ENCODE results near the gene SLC1A2. TPM values are rescaled to one million over a fixed set of nuclear protein-coding genes. Genes with fewer than 3 reads are reported as not detected.

The SLC1A2 gene
- total and polyA plus RNA-seq, 2 donors (not counting 3 experiments of a cell fraction or from before 2014, with no cell fraction given), result not detected

- Histone ChIP-seq H3K79me2 (ENCODE audit: control insufficient read depth, insufficient read depth, low read length) (no peaks in the 10 kb centered on the region), H3K4me2 (ENCODE audit: insufficient read depth, low read length) (no peak overlapping the region), H3K4me3 (replicated peaks in 1 of 3; ENCODE audit: insufficient read depth in 1 of 3, low read depth in 1 of 3, low read length in 3 of 3) (no peak overlapping the region), H3K27ac (ENCODE audit: insufficient read depth, low read depth, low read length) (no peak overlapping the region), H3K9me3 (replicated peaks; ENCODE audit: control insufficient read depth, insufficient read depth, low read length) (no peaks in the 10 kb centered on the region), H3K9me1 (replicated peaks; ENCODE audit: control insufficient read depth, extremely low read depth, insufficient read depth, low read length) (no peaks in the 10 kb centered on the region), H3K4me1 (ENCODE audit: control insufficient read depth, extremely low read depth, insufficient read depth, low read length) (no peaks in the 10 kb centered on the region), H3K36me3 (ENCODE audit: control insufficient read depth in 2 of 2, extremely low read depth in 1 of 2, insufficient read depth in 2 of 2, low read length in 2 of 2) (no peaks in the 10 kb centered on the region), H4K20me1 (replicated peaks; ENCODE audit: control insufficient read depth, extremely low read depth, insufficient read depth, low read length) (no peaks in the 10 kb centered on the region), H2AFZ (ENCODE audit: low read depth, low read length) (no peak overlapping the region), H3K27me3 (ENCODE audit: control insufficient read depth in 2 of 2, insufficient read depth in 2 of 2, low read length in 2 of 2) (peaks cover 0 to 15% of the 10 kb centered on the region in 2 experiments), H3K9ac (replicated peaks; ENCODE audit: extremely low read depth, insufficient read depth, low read length) (no peak overlapping the region)
- DNase-seq (ENCODE audit: low read depth, low spot score) (no peak), FAIRE-seq (no peak)
- dilution Hi-C loops (cut with MboI; ENCODE audit: extremely low pct_ligation_motif_present, low sequenced_read_pairs) (no loop called here), intact Hi-C loops (cut with micrococcal nuclease) (no loop called here)
- BruUV-seq (replicated peaks), result no TSS peak
- TF ChIP-seq GATA2 (IDR thresholded peaks at IDR 0.05; ENCODE audit: insufficient read depth, insufficient read length, low read depth, low read length), result no peak
- no peak for TF ChIP-seq EZH2 (IDR thresholded peaks at IDR 0.05; ENCODE audit: borderline replicate concordance, low read depth, low read length, severe bottlenecking)
- no peak for TF ChIP-seq POLR2AphosphoS5 (IDR thresholded peaks at IDR 0.05; ENCODE audit: insufficient read depth, low read depth, low read length)
- TF ChIP-seq FOS (IDR thresholded peaks at IDR 0.05; ENCODE audit: borderline replicate concordance, insufficient read depth, low read length), result no peak
- no peak for TF ChIP-seq JUN (IDR thresholded peaks at IDR 0.05; ENCODE audit: borderline replicate concordance, insufficient read depth, insufficient read length, low read depth)
- TF ChIP-seq POLR2A (IDR thresholded peaks at IDR 0.05; ENCODE audit: low read depth, low read length), result no peak
- no peak for TF ChIP-seq MAX (IDR thresholded peaks at IDR 0.05; ENCODE audit: insufficient read depth, insufficient read length)
- TF ChIP-seq CTCF (IDR thresholded peaks at IDR 0.05; ENCODE audit: extremely low read depth in 1 of 2, insufficient read depth in 1 of 2, low read depth in 1 of 2, low read length in 2 of 2), result no peak
- no peak for TF ChIP-seq MYC (IDR thresholded peaks at IDR 0.05; ENCODE audit: low read depth, low read length)
- ChIA-PET CTCF (interaction anchor here (0.9 to 1.4 kb wide), 2 partner anchors 447 to 861 kb away, joined by 3 to 4 read pairs; no protein-coding TSS in a partner anchor), POLR2A (no interaction called here)
These were observed 45.9 kb downstream of the SLC1A2 start for GRCh38 chr11:35373284-35373933.

Data from endothelial cell of umbilical vein (primary cell).